ENCODE measurements around the gene SNX8.
"Not testable (repeated sequence)": the region's sequence is repeated elsewhere in the genome, so short reads cannot be mapped to it uniquely, and the experiment has no call there.

The SNX8 gene

GRCh38 chr7:2326951-2327350 lies 12.7 kb upstream of the SNX8 start:
- DNase-seq = no peak

GRCh38 chr7:2325162-2325561 lies 10.9 kb upstream of the SNX8 start:
- no peak for DNase-seq

GRCh38 chr7:2321020-2321419 lies 6.8 kb upstream of the SNX8 start:
- no peak for DNase-seq

GRCh38 chr7:2317556-2318293 lies 3.5 kb upstream of the SNX8 start:
- no peak for DNase-seq

- no peak for DNase-seq
These were observed 2.3 kb upstream of the SNX8 start for GRCh38 chr7:2316578-2316977.

- no peak for DNase-seq
These were observed 1.5 kb upstream of the SNX8 start for GRCh38 chr7:2315787-2316186.

- DNase-seq = not testable (repeated sequence)
These were observed 802 bp upstream of the SNX8 start for GRCh38 chr7:2314956-2315530.

GRCh38 chr7:2313450-2314208 lies 612 bp downstream of the SNX8 start:
- no peak for DNase-seq

GRCh38 chr7:2312267-2312929 lies 1.8 kb downstream of the SNX8 start:
- DNase-seq = peak; percentile 19

- no peak for DNase-seq
These were observed 4.3 kb downstream of the SNX8 start for GRCh38 chr7:2309889-2310331.

GRCh38 chr7:2307690-2308107 lies 6.5 kb downstream of the SNX8 start:
- peak; percentile 32 for DNase-seq

- DNase-seq = no peak
These were observed 7.6 kb downstream of the SNX8 start for GRCh38 chr7:2306688-2307087.

- not testable (repeated sequence) for DNase-seq
These were observed 9.0 kb downstream of the SNX8 start for GRCh38 chr7:2305258-2305657.

GRCh38 chr7:2303520-2303919 lies 10.7 kb downstream of the SNX8 start:
- DNase-seq = not testable (repeated sequence)

- DNase-seq = not testable (repeated sequence)
These were observed 11.4 kb downstream of the SNX8 start for GRCh38 chr7:2302743-2303397.

- no peak for DNase-seq
These were observed 12.8 kb downstream of the SNX8 start for GRCh38 chr7:2301511-2301863.

GRCh38 chr7:2299870-2300512 lies 14.2 kb downstream of the SNX8 start:
- DNase-seq = no peak

GRCh38 chr7:2299131-2299829 lies 15.0 kb downstream of the SNX8 start:
- DNase-seq = peak; percentile 33

- no peak for DNase-seq
These were observed 17.4 kb downstream of the SNX8 start for GRCh38 chr7:2296832-2297231.

GRCh38 chr7:2295936-2296620 lies 18.2 kb downstream of the SNX8 start:
- DNase-seq = no peak

GRCh38 chr7:2290877-2291276 lies 23.4 kb downstream of the SNX8 start:
- DNase-seq = no peak
